A549 (cell line): ENCODE data around the gene SLC37A1.

Experiments
- ESRRA ChIP-seq: fragments of 150-350 bp; IDR thresholded peaks from 2 replicates; pipeline ENCODE4 v1.6.1; 2014; ENCODE audit warnings: mild to moderate bottlenecking, low read length, borderline replicate concordance
- POLR2A ChIP-seq: IDR thresholded peaks from 2 replicates; pipeline ENCODE4 v1.6.1; 2012; ENCODE audit warnings: mild to moderate bottlenecking, low read length
- RFX5 ChIP-seq: fragments of 450-650 bp; IDR thresholded peaks from 2 replicates; pipeline ENCODE4 v1.7.1; 2014; ENCODE audit warnings: antibody characterized with exemption, mild to moderate bottlenecking, moderate library complexity
- SMC3 ChIP-seq: fragments of >200 bp; sonication (Bioruptor Twin); formaldehyde crosslinking; IDR thresholded peaks from 3 replicates; pipeline ENCODE4 v1.6.1; 2018; ENCODE audit warnings: inconsistent platforms
- TF ChIP-seq, protein P1 (sequence below): fragments of >200 bp; sonication (Bioruptor Twin); formaldehyde crosslinking; IDR thresholded peaks from 3 replicates; pipeline ENCODE4 v1.5.1; 2016

DNA sequence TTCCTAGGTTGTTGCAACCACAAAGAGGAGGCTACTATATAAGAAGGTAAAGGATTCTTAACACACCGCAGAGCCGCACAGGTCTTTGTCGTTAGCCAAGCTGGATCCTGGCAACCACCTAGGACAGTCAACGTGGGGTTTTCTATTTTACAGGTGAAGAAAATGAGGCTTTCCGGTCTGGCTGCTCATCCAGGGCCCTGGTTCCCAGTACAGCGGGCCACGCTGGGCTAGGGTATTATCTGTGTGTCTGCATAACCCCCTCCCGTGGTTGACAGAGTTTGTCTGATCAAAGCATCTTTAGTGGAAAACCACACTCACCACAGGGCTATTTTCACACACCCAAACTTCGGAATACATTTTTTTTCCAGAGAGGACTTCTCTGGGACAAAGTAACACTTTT is 100.7 kb downstream of the SLC37A1 start:
- no peak for TF ChIP-seq RFX5
- TF ChIP-seq, protein P1, sequence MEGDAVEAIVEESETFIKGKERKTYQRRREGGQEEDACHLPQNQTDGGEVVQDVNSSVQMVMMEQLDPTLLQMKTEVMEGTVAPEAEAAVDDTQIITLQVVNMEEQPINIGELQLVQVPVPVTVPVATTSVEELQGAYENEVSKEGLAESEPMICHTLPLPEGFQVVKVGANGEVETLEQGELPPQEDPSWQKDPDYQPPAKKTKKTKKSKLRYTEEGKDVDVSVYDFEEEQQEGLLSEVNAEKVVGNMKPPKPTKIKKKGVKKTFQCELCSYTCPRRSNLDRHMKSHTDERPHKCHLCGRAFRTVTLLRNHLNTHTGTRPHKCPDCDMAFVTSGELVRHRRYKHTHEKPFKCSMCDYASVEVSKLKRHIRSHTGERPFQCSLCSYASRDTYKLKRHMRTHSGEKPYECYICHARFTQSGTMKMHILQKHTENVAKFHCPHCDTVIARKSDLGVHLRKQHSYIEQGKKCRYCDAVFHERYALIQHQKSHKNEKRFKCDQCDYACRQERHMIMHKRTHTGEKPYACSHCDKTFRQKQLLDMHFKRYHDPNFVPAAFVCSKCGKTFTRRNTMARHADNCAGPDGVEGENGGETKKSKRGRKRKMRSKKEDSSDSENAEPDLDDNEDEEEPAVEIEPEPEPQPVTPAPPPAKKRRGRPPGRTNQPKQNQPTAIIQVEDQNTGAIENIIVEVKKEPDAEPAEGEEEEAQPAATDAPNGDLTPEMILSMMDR, result no peak
- no peak for TF ChIP-seq SMC3
- no peak for TF ChIP-seq ESRRA
- TF ChIP-seq POLR2A, result no peak
